DND-41 (cell line): ENCODE results near the gene NOL7.

Experiments used
- ATAC-seq: fragments of 200-7000 bp; cut with Tn5 transposase; 3 replicates; pipeline ENCODE4 v1.9.1; 2021; ENCODE audit warnings: low read depth; ENCODE audit not compliant: insufficient read depth
- DNase-seq: peaks from one replicate; pipeline ENCODE4 v3.0.0-alpha.2; 2020
- H2AFZ ChIP-seq: 2 replicates; pipeline ENCODE4 v1.6.0; 2012; ENCODE audit warnings: low read depth, low read length
- H3K27ac ChIP-seq: 2 replicates; pipeline ENCODE4 v1.5.1; 2012; ENCODE audit warnings: low read length, inconsistent platforms
- H3K27me3 ChIP-seq: fragments of 200-600 bp; sonication (generic); 2 replicates; pipeline ENCODE4 v1.6.0; 2012; ENCODE audit warnings: low read length, mild to moderate bottlenecking, inconsistent platforms; ENCODE audit not compliant: insufficient read depth, poor library complexity
- H3K36me3 ChIP-seq: 2 replicates; pipeline ENCODE4 v1.5.1; 2012; ENCODE audit warnings: low read length, inconsistent platforms; ENCODE audit not compliant: insufficient read depth
- H3K4me1 ChIP-seq: 2 replicates; pipeline ENCODE4 v1.5.1; 2012; ENCODE audit warnings: mild to moderate bottlenecking, low read length; ENCODE audit not compliant: insufficient read depth
- H3K4me2 ChIP-seq: 2 replicates; pipeline ENCODE4 v1.6.0; 2012; ENCODE audit warnings: mild to moderate bottlenecking, moderate library complexity, low read length, inconsistent platforms; ENCODE audit not compliant: insufficient read depth
- H3K4me3 ChIP-seq, 2 experiments: fragments of 200-600 bp in 1 of 2; shearing (Covaris generic) in 1 of 2; 2 replicates each; pipeline ENCODE4 v1.5.1; 2012 to 2016; ENCODE audit warnings: inconsistent platforms in 2 of 2, low read length in 2 of 2, mild to moderate bottlenecking in 2 of 2, low read depth in 1 of 2, moderate library complexity in 1 of 2
- H3K79me2 ChIP-seq: 2 replicates; pipeline ENCODE4 v1.6.0; 2012; ENCODE audit warnings: low read length, inconsistent platforms; ENCODE audit not compliant: insufficient read depth
- H3K9ac ChIP-seq: 2 replicates; pipeline ENCODE4 v1.6.0; 2012; ENCODE audit warnings: low read depth, mild to moderate bottlenecking, inconsistent platforms, low read length, moderate library complexity
- H3K9me3 ChIP-seq: 2 replicates; pipeline ENCODE4 v1.5.1; 2012; ENCODE audit warnings: low read length, moderate library complexity, mild to moderate bottlenecking, inconsistent platforms; ENCODE audit not compliant: insufficient read depth, severe bottlenecking
- H4K20me1 ChIP-seq: 2 replicates; pipeline ENCODE4 v1.6.0; 2012; ENCODE audit warnings: low read length; ENCODE audit not compliant: insufficient read depth
- EZH2 ChIP-seq: IDR thresholded peaks from 3 replicates; pipeline ENCODE4 v1.6.1; 2012; ENCODE audit warnings: borderline replicate concordance, low read depth, mild to moderate bottlenecking, moderate library complexity, low read length, inconsistent platforms; ENCODE audit not compliant: severe bottlenecking
- TF ChIP-seq, protein P1 (sequence below): IDR thresholded peaks from 2 replicates; pipeline ENCODE4 v1.5.1; 2012; ENCODE audit warnings: borderline replicate concordance, low read length, moderate library complexity, mild to moderate bottlenecking; ENCODE audit not compliant: poor library complexity, severe bottlenecking; ENCODE audit errors: extremely low read depth

The NOL7 gene

DNA sequence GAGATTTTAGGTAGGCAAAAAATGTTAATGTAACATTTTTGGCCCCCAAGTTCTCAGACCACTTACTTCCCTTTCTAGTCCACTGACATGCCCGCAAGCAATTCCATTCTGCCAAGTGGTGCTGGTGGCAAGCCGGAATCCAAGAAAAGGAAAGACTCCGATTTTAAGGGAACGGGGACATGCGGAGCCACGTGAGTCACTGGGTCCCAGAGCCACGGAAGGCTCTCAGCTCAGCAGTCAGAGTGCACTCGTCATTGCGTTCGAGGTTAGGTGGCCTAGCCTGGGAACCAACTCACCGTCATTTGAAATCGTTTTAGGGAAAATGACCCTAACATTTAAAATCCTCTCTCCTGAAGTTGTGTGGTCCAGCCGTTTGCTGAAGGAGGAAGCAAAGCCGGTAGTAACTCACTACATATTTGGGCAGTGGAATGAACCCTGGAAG is 41.4 kb upstream of the NOL7 start:
- Histone ChIP-seq H2AFZ (peak overlapping the region; percentile 99), H3K9me3 (no peaks in the 10 kb centered on the region), H3K9ac (peak overlapping the region; percentile 100), H3K4me3 (peak overlapping the region; percentile 8 to 99; a peak in 3 of 4 replicates), H4K20me1 (no peaks in the 10 kb centered on the region), H3K79me2 (peaks cover 8% of the 10 kb centered on the region), H3K4me2 (peak overlapping the region; percentile 99), H3K27ac (peak overlapping the region; percentile 98), H3K4me1 (peaks cover 14% of the 10 kb centered on the region), H3K36me3 (no peaks in the 10 kb centered on the region; the same call in 1 of the 2 replicates), H3K27me3 (no peaks in the 10 kb centered on the region)
- DNase-seq (no peak), ATAC-seq (no peak)
- TF ChIP-seq, protein P1, sequence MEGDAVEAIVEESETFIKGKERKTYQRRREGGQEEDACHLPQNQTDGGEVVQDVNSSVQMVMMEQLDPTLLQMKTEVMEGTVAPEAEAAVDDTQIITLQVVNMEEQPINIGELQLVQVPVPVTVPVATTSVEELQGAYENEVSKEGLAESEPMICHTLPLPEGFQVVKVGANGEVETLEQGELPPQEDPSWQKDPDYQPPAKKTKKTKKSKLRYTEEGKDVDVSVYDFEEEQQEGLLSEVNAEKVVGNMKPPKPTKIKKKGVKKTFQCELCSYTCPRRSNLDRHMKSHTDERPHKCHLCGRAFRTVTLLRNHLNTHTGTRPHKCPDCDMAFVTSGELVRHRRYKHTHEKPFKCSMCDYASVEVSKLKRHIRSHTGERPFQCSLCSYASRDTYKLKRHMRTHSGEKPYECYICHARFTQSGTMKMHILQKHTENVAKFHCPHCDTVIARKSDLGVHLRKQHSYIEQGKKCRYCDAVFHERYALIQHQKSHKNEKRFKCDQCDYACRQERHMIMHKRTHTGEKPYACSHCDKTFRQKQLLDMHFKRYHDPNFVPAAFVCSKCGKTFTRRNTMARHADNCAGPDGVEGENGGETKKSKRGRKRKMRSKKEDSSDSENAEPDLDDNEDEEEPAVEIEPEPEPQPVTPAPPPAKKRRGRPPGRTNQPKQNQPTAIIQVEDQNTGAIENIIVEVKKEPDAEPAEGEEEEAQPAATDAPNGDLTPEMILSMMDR: no peak
- no peak for TF ChIP-seq EZH2

DNA sequence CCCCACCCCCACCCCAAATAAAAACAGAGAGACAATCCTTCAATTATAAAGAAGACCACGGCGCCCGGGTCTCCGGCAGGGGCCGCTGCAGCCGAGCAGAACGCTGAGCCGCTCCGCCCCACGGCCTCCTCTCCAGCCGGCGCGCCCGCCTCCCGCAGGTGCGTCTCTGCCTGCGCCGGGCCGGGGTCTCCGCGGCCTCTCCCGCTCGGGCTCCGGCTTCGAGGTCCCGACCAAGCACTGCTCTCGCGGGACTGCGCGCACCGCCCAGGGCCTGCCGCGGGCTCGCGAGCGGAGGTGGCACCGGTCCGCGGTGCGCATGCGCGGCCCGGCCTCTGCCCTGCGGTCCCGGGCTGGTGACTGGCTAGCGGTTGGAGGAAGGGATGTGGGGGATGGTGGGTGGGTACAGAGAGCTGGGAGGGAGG is 41.0 kb upstream of the NOL7 start:
- ATAC-seq: peak; percentile 92
- H3K4me2 ChIP-seq: peak overlapping the region; percentile 99
- H4K20me1 ChIP-seq: no peaks in the 10 kb centered on the region
- peak overlapping the region; percentile 100 for H3K9ac ChIP-seq
- H3K27me3 ChIP-seq: no peaks in the 10 kb centered on the region
- DNase-seq: peak; percentile 96
- H3K4me1 ChIP-seq: peaks cover 14% of the 10 kb centered on the region
- no peaks in the 10 kb centered on the region; the same call in 1 of the 2 replicates for H3K36me3 ChIP-seq
- no peaks in the 10 kb centered on the region for H3K9me3 ChIP-seq
- peaks cover 8% of the 10 kb centered on the region for H3K79me2 ChIP-seq
- H3K27ac ChIP-seq: peak overlapping the region; percentile 98
- no peak for TF ChIP-seq EZH2
- TF ChIP-seq, protein P1: peak; percentile 64
- peak overlapping the region; percentile 99 for H2AFZ ChIP-seq
- peak overlapping the region; percentile 87 to 99 for H3K4me3 ChIP-seq

GRCh38 chr6:13574571-13575376 is 40.4 kb upstream of the NOL7 start, which contains the start of gene SIRT5:
Gene SIRT5 (plus strand): TSS chr6:13574601. CDS start chr6:13584111, 9,510 bp downstream.
- Histone ChIP-seq H3K4me3 (peak within 1 kb of the TSS; percentile 87 to 99), H4K20me1 (no peaks in the 10 kb centered on the region), H3K9ac (peak within 1 kb of the TSS; percentile 100), H3K9me3 (no peaks in the 10 kb centered on the region), H3K4me1 (peaks cover 14% of the 10 kb centered on the region), H3K27ac (peak within 1 kb of the TSS; percentile 98), H3K4me2 (peak within 1 kb of the TSS; percentile 99), H2AFZ (peak within 1 kb of the TSS; percentile 99), H3K27me3 (no peaks in the 10 kb centered on the region), H3K36me3 (no peaks in the 10 kb centered on the region; the same call in 1 of the 2 replicates), H3K79me2 (peaks cover 8% of the 10 kb centered on the region)
- TF ChIP-seq EZH2: no peak
- TF ChIP-seq, protein P1: no peak
- DNase-seq (no peak), ATAC-seq (peak; percentile 63)
